SU-DHL-6 (cell line): ENCODE measurements around the gene DOC2A.
A peak's percentile ranks its signal among the peaks of the same experiment; 100 is the strongest.

ENCODE experiments used
- H2AFZ ChIP-seq: fragments of 200-600 bp; sonication (generic); 2 replicates; pipeline ENCODE4 v1.6.1; 2014; ENCODE audit warnings: low read depth, mild to moderate bottlenecking, moderate library complexity, mixed read lengths, antibody characterized with exemption, low read length; ENCODE audit not compliant: severe bottlenecking
- H3F3A ChIP-seq: fragments of 200-600 bp; shearing (Covaris generic); 2 replicates; pipeline ENCODE4 v1.6.0; 2016; ENCODE audit warnings: antibody characterized with exemption, mild to moderate bottlenecking; ENCODE audit not compliant: insufficient read depth
- H3K27ac ChIP-seq: fragments of 200-600 bp; sonication (generic); 2 replicates; pipeline ENCODE4 v1.5.1; 2016; ENCODE audit warnings: low read depth, mild to moderate bottlenecking, low read length, moderate library complexity, mixed read lengths
- H3K27me3 ChIP-seq: fragments of 200-600 bp; sonication (generic), shearing (Covaris generic); 2 replicates; pipeline ENCODE4 v1.6.0; 2014; ENCODE audit warnings: mild to moderate bottlenecking, low read length
- H3K36me3 ChIP-seq: fragments of 200-600 bp; sonication (generic); 2 replicates; pipeline ENCODE4 v1.6.1; 2014; ENCODE audit warnings: mild to moderate bottlenecking, low read length, mixed read lengths
- H3K4me2 ChIP-seq: fragments of 300-600, 200-600 bp; shearing (Covaris generic), sonication (generic); 2 replicates; pipeline ENCODE4 v1.6.0; 2014; ENCODE audit warnings: low read length, low read depth, mild to moderate bottlenecking; ENCODE audit not compliant: poor library complexity, severe bottlenecking
- H3K4me3 ChIP-seq: fragments of 200-600 bp; sonication (generic); 2 replicates; pipeline ENCODE4 v1.5.1; 2014; ENCODE audit warnings: antibody characterized with exemption, low read length, mild to moderate bottlenecking, mixed read lengths; ENCODE audit not compliant: insufficient read depth, poor library complexity, severe bottlenecking
- H3K79me2 ChIP-seq: fragments of 200-600 bp; sonication (generic); 2 replicates; pipeline ENCODE4 v1.6.1; 2014; ENCODE audit warnings: mild to moderate bottlenecking, low read length, moderate library complexity; ENCODE audit not compliant: insufficient read depth
- H3K9ac ChIP-seq: fragments of 200-600 bp; sonication (generic); 2 replicates; pipeline ENCODE4 v1.7.0; 2014; ENCODE audit warnings: mild to moderate bottlenecking, low read length
- H3K9me2 ChIP-seq: fragments of 200-600 bp; sonication (generic); replicated peaks from 2 replicates; pipeline ENCODE4 v1.6.1; 2014; ENCODE audit warnings: low read length; ENCODE audit not compliant: insufficient read depth
- H3K9me3 ChIP-seq: fragments of 200-600 bp; sonication (generic); 2 replicates; pipeline ENCODE4 v1.6.1; 2014; ENCODE audit warnings: low read length, mixed read lengths; ENCODE audit not compliant: insufficient read depth
- H4K20me1 ChIP-seq: fragments of 200-600 bp; sonication (generic); 2 replicates; pipeline ENCODE4 v1.6.1; 2014; ENCODE audit warnings: low read depth, mild to moderate bottlenecking, antibody characterized with exemption, low read length, moderate library complexity, mixed read lengths
- EZH2phosphoT487 ChIP-seq: fragments of 200-600 bp; sonication (generic), shearing (Covaris generic); conservative IDR thresholded peaks from 2 replicates; pipeline ENCODE4 v1.6.1; 2018; ENCODE audit warnings: mild to moderate bottlenecking, antibody characterized with exemption, low read length, moderate library complexity, mixed read lengths
- TF ChIP-seq, protein P1 (sequence below): fragments of 200-600 bp; sonication (generic); IDR thresholded peaks from one replicate; pipeline ENCODE4 v1.5.1; 2017; ENCODE audit warnings: antibody characterized with exemption, mild to moderate bottlenecking, low read length, moderate library complexity; ENCODE audit not compliant: insufficient read depth, poor library complexity, severe bottlenecking

DOC2A gene

DNA sequence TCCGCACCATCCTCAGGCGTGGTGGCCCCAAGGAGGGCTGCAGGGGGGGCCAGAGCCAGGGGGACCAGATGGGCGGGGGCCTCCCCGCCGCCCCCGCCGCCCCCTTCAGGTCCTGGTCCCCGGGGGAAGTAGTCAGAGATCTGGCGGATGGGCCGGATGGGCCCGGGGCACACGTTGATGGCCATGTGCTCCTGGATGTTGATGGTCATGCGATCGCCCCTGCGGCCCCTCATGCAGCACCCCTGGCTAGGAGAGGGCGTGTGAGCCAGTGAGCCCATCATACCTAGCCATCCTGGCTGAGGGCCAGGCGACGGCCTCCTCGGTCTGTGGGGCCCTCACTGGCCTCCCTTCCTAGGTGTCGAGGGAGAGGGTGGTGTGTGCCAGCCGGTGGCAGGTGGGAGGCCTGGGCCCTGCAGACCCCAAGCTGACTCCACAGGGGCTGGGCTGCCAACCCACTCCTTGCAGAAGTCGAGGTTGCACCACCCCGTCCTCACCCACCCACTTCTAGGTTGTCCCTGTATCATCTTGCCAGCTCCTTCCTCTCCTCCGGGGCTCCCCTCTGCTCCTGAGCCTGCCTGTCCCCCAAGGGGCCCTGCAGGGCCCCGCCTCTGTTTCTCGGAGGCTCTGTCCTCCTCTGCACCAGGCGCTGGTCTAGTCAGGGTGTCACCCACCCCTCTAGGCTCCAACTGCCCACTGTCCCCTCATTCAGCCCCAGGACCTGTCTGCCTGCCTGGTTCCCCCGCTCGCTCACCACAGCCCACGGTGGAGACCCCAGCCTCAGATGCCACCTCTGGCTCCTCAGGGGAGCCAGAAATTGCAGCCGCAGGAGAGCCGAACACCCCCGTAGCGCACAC, 610 bp downstream of the DOC2A start:
- Histone ChIP-seq H3K4me3 (no peak overlapping the region), H3K4me2 (peak overlapping the region; percentile 50), H3K9ac (peak overlapping the region; percentile 14; the same call in 1 of the 2 replicates), H4K20me1 (no peaks in the 10 kb centered on the region), H3F3A (no peaks in the 10 kb centered on the region), H3K36me3 (no peaks in the 10 kb centered on the region), H3K79me2 (no peaks in the 10 kb centered on the region), H3K9me2 (no peaks in the 10 kb centered on the region), H3K9me3 (no peaks in the 10 kb centered on the region), H3K27ac (no peak overlapping the region), H2AFZ (no peak overlapping the region), H3K27me3 (no peaks in the 10 kb centered on the region)
- no peak for TF ChIP-seq EZH2phosphoT487
- TF ChIP-seq, protein P1, sequence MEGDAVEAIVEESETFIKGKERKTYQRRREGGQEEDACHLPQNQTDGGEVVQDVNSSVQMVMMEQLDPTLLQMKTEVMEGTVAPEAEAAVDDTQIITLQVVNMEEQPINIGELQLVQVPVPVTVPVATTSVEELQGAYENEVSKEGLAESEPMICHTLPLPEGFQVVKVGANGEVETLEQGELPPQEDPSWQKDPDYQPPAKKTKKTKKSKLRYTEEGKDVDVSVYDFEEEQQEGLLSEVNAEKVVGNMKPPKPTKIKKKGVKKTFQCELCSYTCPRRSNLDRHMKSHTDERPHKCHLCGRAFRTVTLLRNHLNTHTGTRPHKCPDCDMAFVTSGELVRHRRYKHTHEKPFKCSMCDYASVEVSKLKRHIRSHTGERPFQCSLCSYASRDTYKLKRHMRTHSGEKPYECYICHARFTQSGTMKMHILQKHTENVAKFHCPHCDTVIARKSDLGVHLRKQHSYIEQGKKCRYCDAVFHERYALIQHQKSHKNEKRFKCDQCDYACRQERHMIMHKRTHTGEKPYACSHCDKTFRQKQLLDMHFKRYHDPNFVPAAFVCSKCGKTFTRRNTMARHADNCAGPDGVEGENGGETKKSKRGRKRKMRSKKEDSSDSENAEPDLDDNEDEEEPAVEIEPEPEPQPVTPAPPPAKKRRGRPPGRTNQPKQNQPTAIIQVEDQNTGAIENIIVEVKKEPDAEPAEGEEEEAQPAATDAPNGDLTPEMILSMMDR: no peak

DNA sequence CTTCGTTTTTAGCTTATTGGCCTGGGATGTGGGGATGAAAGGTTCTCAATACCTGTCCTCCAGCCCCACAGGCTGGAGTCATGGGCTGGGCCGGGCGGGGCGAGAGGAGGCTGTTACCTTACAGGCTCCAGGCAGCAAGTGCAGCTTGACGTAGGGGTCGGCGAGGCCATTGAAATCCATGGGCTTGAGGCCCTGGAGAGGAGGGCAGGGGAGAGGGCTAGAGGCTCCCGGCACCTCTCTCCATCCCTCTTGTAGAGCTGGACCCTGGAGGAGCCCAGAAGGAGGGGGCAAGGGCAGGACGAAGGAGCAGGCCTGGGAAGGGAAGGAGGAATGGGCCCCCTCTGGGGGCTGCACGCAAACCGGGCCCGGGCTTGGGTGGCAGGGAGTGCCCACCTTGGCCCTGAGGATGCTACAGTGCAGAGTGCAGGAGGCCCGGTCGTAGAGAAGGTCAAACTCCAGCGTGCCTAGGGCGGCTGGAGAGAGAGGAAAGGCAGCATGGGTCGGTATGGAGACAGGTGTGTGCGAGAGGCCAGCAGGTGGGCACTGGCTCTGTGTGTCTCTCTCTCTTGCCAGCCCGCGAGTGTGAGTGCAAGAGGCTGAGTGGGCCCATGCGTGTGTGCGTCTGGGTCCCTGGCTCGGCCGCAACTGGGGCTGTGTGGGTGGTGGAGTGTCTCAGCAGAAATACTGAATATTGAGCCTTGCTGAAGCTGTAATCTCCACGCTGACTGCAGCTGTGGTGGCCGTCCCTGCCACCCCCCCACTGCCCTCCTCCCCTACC, 1.6 kb downstream of the DOC2A start:
- Histone ChIP-seq H3K27ac (no peak overlapping the region), H3K9me2 (no peaks in the 10 kb centered on the region), H3F3A (no peaks in the 10 kb centered on the region), H3K9ac (no peak overlapping the region), H3K36me3 (no peaks in the 10 kb centered on the region), H4K20me1 (no peaks in the 10 kb centered on the region), H3K27me3 (no peaks in the 10 kb centered on the region), H3K4me2 (no peak overlapping the region), H3K79me2 (no peaks in the 10 kb centered on the region), H3K9me3 (no peaks in the 10 kb centered on the region), H2AFZ (no peak overlapping the region), H3K4me3 (no peak overlapping the region)
- TF ChIP-seq, protein P1: no peak
- no peak for TF ChIP-seq EZH2phosphoT487

DNA sequence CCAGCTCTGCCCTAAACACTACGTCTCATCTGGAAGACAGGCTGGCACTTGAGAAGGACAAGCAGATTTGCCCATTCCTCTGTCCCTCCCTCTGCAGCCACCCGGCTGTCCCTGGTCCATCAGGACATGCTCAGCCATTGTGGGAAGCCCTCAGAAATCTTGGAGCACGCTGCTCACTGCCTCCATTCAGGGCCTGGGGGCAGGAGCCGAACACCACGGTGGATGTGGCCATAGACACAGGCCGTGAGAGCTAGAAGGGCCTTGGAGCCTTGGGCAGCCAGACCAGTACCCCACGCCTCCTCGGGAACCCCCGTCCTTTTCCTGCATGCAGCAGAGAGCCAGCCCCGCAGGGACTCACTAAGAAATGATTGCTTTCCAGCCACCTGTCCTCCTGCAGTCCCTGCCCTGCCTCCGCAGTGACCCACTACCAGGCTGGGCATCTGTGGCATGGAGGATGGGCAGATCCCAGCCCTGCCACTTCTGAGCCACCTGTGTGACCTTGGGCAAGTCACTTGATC, 3.4 kb downstream of the DOC2A start:
- H3K79me2 ChIP-seq: no peaks in the 10 kb centered on the region
- TF ChIP-seq EZH2phosphoT487: no peak
- TF ChIP-seq, protein P1: no peak
- no peak overlapping the region for H3K4me3 ChIP-seq
- no peaks in the 10 kb centered on the region for H3K9me3 ChIP-seq
- no peak overlapping the region for H3K27ac ChIP-seq
- no peaks in the 10 kb centered on the region for H3K27me3 ChIP-seq
- H3F3A ChIP-seq: no peaks in the 10 kb centered on the region
- H3K9ac ChIP-seq: no peak overlapping the region
- no peaks in the 10 kb centered on the region for H3K36me3 ChIP-seq
- no peaks in the 10 kb centered on the region for H3K9me2 ChIP-seq
- H4K20me1 ChIP-seq: no peaks in the 10 kb centered on the region
- no peak overlapping the region for H2AFZ ChIP-seq
- no peak overlapping the region for H3K4me2 ChIP-seq
